A549 (cell line): Measurements from ENCODE around the gene ATXN10. TPM values are rescaled to one million over a fixed set of nuclear protein-coding genes. Genes with fewer than 3 reads are reported as not detected.

Experiments used
- ATAC-seq, 2 experiments: fragments of 200-7000 bp in 1 of 2; fragments of >200 bp in 1 of 2; cut with Nextera tagmentation in 1 of 2; cut with Tn5 transposase in 1 of 2; 3 replicates each; pipeline versions ENCODE4 v1.8.0 to v1.9.1; 2018 to 2020; ENCODE audit warnings: mild to moderate bottlenecking in 1 of 2, moderate library complexity in 1 of 2
- CTCF ChIA-PET: fragments of 300-600 bp; sonication (Branson Sonifier 250); formaldehyde crosslinking; extraction: SDS; loops from one replicate; lab custom pipeline; 2021; ENCODE audit warnings: antibody characterized with exemption, inconsistent platforms; lab: Yijun Ruan, JAX
- POLR2A ChIA-PET: fragments of 350-600 bp; formaldehyde crosslinking; extraction: SDS; loops from one replicate; lab custom pipeline; 2021; ENCODE audit warnings: antibody characterized with exemption, inconsistent platforms; lab: Yijun Ruan, JAX
- DNase-seq, 2 experiments: peaks; one replicate each; pipeline versions ENCODE4 v3.0.0 to v3.0.0-alpha.2; 2011 to 2016; ENCODE audit warnings: low read depth in 1 of 2, low spot score in 1 of 2
- FAIRE-seq: peaks from 2 replicates; lab custom pipeline; 2011; peaks lifted over from hg19 to GRCh38; lab: Jason Lieb, UNC
- H3K27ac ChIP-seq, 2 experiments: fragments of >200 bp; sonication (Bioruptor Twin); formaldehyde crosslinking; 3 replicates each; pipeline ENCODE4 v1.5.1; 2016 to 2017
- H3K4me1 ChIP-seq: fragments of >200 bp; sonication (Bioruptor Twin); formaldehyde crosslinking; 3 replicates; pipeline ENCODE4 v1.6.1; 2016
- H3K4me2 ChIP-seq: fragments of >200 bp; sonication (Bioruptor Twin); formaldehyde crosslinking; 3 replicates; pipeline ENCODE4 v1.6.1; 2016
- H3K4me3 ChIP-seq: fragments of >200 bp; sonication (Bioruptor Twin); formaldehyde crosslinking; 3 replicates; pipeline ENCODE4 v1.5.1; 2016
- H3K9me3 ChIP-seq: fragments of >200 bp; sonication (Bioruptor Twin); formaldehyde crosslinking; 3 replicates; pipeline ENCODE4 v1.6.1; 2016
- CBX2 ChIP-seq: fragments of 200-600 bp; sonication (generic); IDR thresholded peaks from 2 replicates; pipeline ENCODE4 v1.6.1; 2016; ENCODE audit warnings: low read depth, mild to moderate bottlenecking, borderline replicate concordance
- CEBPB ChIP-seq, 2 experiments: fragments of >200 bp in 1 of 2; sonication (Bioruptor Twin) in 1 of 2; formaldehyde crosslinking in 1 of 2; IDR thresholded peaks; 2 replicates each; pipeline ENCODE4 v1.6.1; 2012 to 2016
- CHD4 ChIP-seq: fragments of 200-600 bp; sonication (generic); IDR thresholded peaks from 2 replicates; pipeline ENCODE4 v1.6.1; 2016; ENCODE audit warnings: antibody characterized with exemption, mild to moderate bottlenecking, borderline replicate concordance
- ESRRA ChIP-seq: fragments of 150-350 bp; IDR thresholded peaks from 2 replicates; pipeline ENCODE4 v1.6.1; 2014; ENCODE audit warnings: mild to moderate bottlenecking, low read length, borderline replicate concordance
- FOSL2 ChIP-seq, 2 experiments: fragments of 450-650 bp in 1 of 2; fragments of >200 bp in 1 of 2; sonication (Bioruptor Twin) in 1 of 2; formaldehyde crosslinking; IDR thresholded peaks; 2 replicates each; pipeline versions ENCODE4 v1.5.0 to v1.6.1; 2016 to 2020; ENCODE audit warnings: mild to moderate bottlenecking in 1 of 2, moderate library complexity in 1 of 2
- FOXS1 ChIP-seq: fragments of 250-450 bp; sonication (Bioruptor Pico); IDR thresholded peaks from 2 replicates; pipeline ENCODE4 v1.5.0; 2020; ENCODE audit warnings: mild to moderate bottlenecking, moderate library complexity
- HOXA7 ChIP-seq: fragments of 250-450 bp; sonication (Bioruptor Pico); IDR thresholded peaks from 2 replicates; pipeline ENCODE4 v1.5.0; 2020; ENCODE audit warnings: mild to moderate bottlenecking, moderate library complexity
- HOXB13 ChIP-seq: fragments of 250-450 bp; sonication (Bioruptor Pico); IDR thresholded peaks from 2 replicates; pipeline ENCODE4 v1.5.0; 2020; ENCODE audit warnings: low read depth, mild to moderate bottlenecking, moderate library complexity
- JUNB ChIP-seq: fragments of >200 bp; sonication (Bioruptor Twin); formaldehyde crosslinking; IDR thresholded peaks from 2 replicates; pipeline ENCODE4 v1.6.1; 2016
- MYC ChIP-seq: IDR thresholded peaks from 2 replicates; pipeline ENCODE4 v1.6.1; 2012; ENCODE audit warnings: mild to moderate bottlenecking, inconsistent platforms, low read length, improper control_type of control experiment, borderline replicate concordance
- NFE2L2 ChIP-seq: fragments of 150-350 bp; conservative IDR thresholded peaks from 2 replicates; pipeline ENCODE4 v1.6.1; 2014; ENCODE audit warnings: low read length
- POLR2A ChIP-seq: IDR thresholded peaks from 2 replicates; pipeline ENCODE4 v1.6.1; 2012; ENCODE audit warnings: mild to moderate bottlenecking, low read length
- RAD21 ChIP-seq, 2 experiments: fragments of >200 bp in 1 of 2; sonication (Bioruptor Twin) in 1 of 2; formaldehyde crosslinking in 1 of 2; IDR thresholded peaks in 1 of 2; conservative IDR thresholded peaks in 1 of 2; 2 replicates in 1 of 2; 3 replicates in 1 of 2; pipeline ENCODE4 v1.6.1; 2012 to 2018; ENCODE audit warnings: inconsistent platforms in 1 of 2
- SMC3 ChIP-seq: fragments of >200 bp; sonication (Bioruptor Twin); formaldehyde crosslinking; IDR thresholded peaks from 3 replicates; pipeline ENCODE4 v1.6.1; 2018; ENCODE audit warnings: inconsistent platforms
- ZFP36 ChIP-seq: fragments of 450-650 bp; IDR thresholded peaks from 2 replicates; pipeline ENCODE4 v1.6.1; 2014; ENCODE audit warnings: borderline replicate concordance; ENCODE audit not compliant: partially characterized antibody
- whole genome bisulfite sequencing: methylation state at CpG from one replicate; pipeline ENCODE4 v1.1.6; 2017; ENCODE audit errors: missing lambda C conversion rate; 5-methylcytosine and 5-hydroxymethylcytosine counted together
- polyA plus RNA-seq, 4 experiments: library from polyadenylated mRNA; depleted of rRNA in 3 of 4; stranded (reverse); fragments of >200 nt; fragmentation: RNase III in 1 of 4; extraction: RNeasy Plus Mini Kit Qiagen cat#74134 plus additional on column Dnase treatment in 1 of 4; gene quantifications; 2 replicates in 3 of 4; 3 replicates in 1 of 4; pipeline ENCODE4 v1.2.3, GENCODE V29; 2011 to 2017
- TF ChIP-seq, protein P1 (sequence below): IDR thresholded peaks from 2 replicates; pipeline ENCODE4 v1.6.1; 2012
- TF ChIP-seq, protein P2 (sequence below): fragments of >200 bp; sonication (Bioruptor Twin); formaldehyde crosslinking; IDR thresholded peaks from 3 replicates; pipeline ENCODE4 v1.5.1; 2016
- TF ChIP-seq, protein P3 (sequence below): fragments of 250-450 bp; sonication (Bioruptor Pico); IDR thresholded peaks from 2 replicates; pipeline ENCODE4 v1.5.0; 2021; ENCODE audit warnings: mild to moderate bottlenecking, moderate library complexity, borderline replicate concordance
- TF ChIP-seq, protein P4 (sequence below): fragments of 200-600 bp; sonication (generic); IDR thresholded peaks from 2 replicates; pipeline ENCODE4 v1.6.1; 2016; ENCODE audit warnings: antibody characterized with exemption, mild to moderate bottlenecking, moderate library complexity
- TF ChIP-seq, protein P5 (sequence below): fragments of 450-650 bp; IDR thresholded peaks from 2 replicates; pipeline ENCODE4 v1.6.1; 2014; ENCODE audit warnings: antibody characterized with exemption
- TF ChIP-seq, protein P6 (sequence below): fragments of >200 bp; sonication (Bioruptor Twin); formaldehyde crosslinking; IDR thresholded peaks from 2 replicates; pipeline ENCODE4 v1.6.1; 2016
- TF ChIP-seq, protein P7 (sequence below): fragments of 250-450 bp; sonication (Bioruptor Pico); IDR thresholded peaks from 2 replicates; pipeline ENCODE4 v1.5.0; 2020; ENCODE audit warnings: low read depth, mild to moderate bottlenecking, moderate library complexity

ATXN10 gene
- polyA plus RNA-seq, 2 of the 4 experiments (the other 2 are of a cell fraction): 126 to 281 TPM

DNA sequence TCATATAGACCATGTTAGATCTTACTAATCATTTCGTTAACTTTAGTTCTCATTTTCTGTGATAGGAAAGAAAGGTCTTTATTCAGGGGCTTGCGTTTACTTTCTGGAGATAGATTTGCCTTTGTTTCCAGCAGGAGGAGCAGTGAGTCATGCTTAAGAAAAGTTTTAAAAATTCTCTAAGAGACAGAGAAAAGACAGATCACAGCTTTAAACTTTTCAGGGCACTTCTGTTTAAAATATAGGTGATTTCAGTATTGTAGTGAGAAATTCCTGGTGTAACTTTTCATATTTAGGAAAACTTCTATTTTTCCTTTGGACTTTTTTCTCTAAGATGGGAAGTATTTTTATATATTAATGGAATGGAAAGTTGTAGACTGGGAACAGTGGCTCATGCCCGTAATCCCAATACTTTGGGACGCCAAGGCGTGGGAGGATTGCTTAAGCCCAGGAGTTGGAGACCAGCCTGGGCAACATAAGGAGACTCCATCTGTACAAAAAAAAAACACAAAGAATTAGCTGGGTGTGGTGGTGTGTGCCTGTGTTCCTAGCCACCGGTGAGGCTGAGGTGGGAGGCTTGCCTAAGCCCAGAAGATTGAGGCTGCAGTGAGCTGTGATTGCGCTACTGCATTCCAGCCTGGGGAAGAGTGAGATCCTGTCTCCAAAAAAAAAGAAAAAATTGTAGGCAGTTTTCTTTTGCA, 60.3 kb downstream of the ATXN10 start:
- TF ChIP-seq RAD21 (conservative IDR thresholded peaks at IDR 0.05 in 1 of 2, IDR thresholded peaks at IDR 0.05 in 1 of 2) (peak; percentile 50 to 58), CEBPB (IDR thresholded peaks at IDR 0.05) (peak in 1 of 2 experiments; percentile 52; a peak in 2 of 4 replicates), CBX2 (no peak), JUNB (no peak), FOSL2 (IDR thresholded peaks at IDR 0.05) (no peak), FOSL2 (CRISPR knock-in tag; IDR thresholded peaks at IDR 0.05) (peak; percentile 62; the same call in 1 of the 2 replicates), SMC3 (peak; percentile 52; the same call in 2 of the 3 replicates)
- TF ChIP-seq, protein P1, sequence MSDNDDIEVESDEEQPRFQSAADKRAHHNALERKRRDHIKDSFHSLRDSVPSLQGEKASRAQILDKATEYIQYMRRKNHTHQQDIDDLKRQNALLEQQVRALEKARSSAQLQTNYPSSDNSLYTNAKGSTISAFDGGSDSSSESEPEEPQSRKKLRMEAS: 0 out of 2 replicates have a peak, but pooled peaks have one; percentile 13
- TF ChIP-seq, protein P2, sequence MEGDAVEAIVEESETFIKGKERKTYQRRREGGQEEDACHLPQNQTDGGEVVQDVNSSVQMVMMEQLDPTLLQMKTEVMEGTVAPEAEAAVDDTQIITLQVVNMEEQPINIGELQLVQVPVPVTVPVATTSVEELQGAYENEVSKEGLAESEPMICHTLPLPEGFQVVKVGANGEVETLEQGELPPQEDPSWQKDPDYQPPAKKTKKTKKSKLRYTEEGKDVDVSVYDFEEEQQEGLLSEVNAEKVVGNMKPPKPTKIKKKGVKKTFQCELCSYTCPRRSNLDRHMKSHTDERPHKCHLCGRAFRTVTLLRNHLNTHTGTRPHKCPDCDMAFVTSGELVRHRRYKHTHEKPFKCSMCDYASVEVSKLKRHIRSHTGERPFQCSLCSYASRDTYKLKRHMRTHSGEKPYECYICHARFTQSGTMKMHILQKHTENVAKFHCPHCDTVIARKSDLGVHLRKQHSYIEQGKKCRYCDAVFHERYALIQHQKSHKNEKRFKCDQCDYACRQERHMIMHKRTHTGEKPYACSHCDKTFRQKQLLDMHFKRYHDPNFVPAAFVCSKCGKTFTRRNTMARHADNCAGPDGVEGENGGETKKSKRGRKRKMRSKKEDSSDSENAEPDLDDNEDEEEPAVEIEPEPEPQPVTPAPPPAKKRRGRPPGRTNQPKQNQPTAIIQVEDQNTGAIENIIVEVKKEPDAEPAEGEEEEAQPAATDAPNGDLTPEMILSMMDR: peak; percentile 58
- ATAC-seq (peak; percentile 62 to 74; a peak in 4 of 6 replicates), FAIRE-seq (no peak), DNase-seq (peak; percentile 28 to 53)
- H3K9me3 ChIP-seq: no peaks in the 10 kb centered on the region
- peaks cover 66% of the 10 kb centered on the region for H3K4me1 ChIP-seq
- CTCF ChIA-PET: interaction anchor here (0.7 to 2.1 kb wide), 20 partner anchors 9 to 402 kb away, joined by 3 to 9 read pairs (median 4); no protein-coding TSS in a partner anchor
- POLR2A ChIA-PET: interaction anchor here (1.2 to 1.4 kb wide), 2 partner anchors 22 to 43 kb away, joined by 5 to 6 read pairs; no protein-coding TSS in a partner anchor
- peak overlapping the region; percentile 70 for H3K4me2 ChIP-seq
- no peak overlapping the region for H3K4me3 ChIP-seq
- peak overlapping the region; percentile 75 to 84 for H3K27ac ChIP-seq
- WGBS: 16% methylated on average over 7 of the region's 7 CpGs

DNA sequence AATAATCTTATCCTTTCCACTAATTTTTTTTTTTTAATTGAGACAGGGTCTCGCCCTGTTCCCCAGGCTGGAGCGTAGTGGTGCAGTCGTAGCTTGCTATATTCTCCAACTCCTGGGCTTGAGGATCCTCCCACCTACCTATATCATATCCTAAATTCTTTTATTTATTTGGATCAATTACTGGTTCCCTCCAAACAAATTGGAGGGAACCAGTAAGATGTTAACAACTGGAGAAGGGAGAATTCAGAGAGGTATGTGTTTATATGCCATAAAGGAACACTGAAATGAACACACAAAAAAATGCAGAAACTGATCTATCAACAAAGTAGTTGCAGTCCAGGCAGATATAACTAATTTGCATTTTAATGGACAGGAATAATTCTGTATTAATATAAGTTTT, 63.6 kb downstream of the ATXN10 start:
- TF ChIP-seq FOXS1 (CRISPR knock-in tag) (no peak), NFE2L2 (no peak), CHD4 (no peak), ESRRA (no peak), JUNB (no peak), MYC (no peak), HOXB13 (CRISPR knock-in tag) (no peak), POLR2A (no peak), ZFP36 (no peak), HOXA7 (CRISPR knock-in tag) (no peak), RAD21 (conservative IDR thresholded peaks at IDR 0.05 in 1 of 2, IDR thresholded peaks at IDR 0.05 in 1 of 2) (no peak)
- TF ChIP-seq, protein P3, sequence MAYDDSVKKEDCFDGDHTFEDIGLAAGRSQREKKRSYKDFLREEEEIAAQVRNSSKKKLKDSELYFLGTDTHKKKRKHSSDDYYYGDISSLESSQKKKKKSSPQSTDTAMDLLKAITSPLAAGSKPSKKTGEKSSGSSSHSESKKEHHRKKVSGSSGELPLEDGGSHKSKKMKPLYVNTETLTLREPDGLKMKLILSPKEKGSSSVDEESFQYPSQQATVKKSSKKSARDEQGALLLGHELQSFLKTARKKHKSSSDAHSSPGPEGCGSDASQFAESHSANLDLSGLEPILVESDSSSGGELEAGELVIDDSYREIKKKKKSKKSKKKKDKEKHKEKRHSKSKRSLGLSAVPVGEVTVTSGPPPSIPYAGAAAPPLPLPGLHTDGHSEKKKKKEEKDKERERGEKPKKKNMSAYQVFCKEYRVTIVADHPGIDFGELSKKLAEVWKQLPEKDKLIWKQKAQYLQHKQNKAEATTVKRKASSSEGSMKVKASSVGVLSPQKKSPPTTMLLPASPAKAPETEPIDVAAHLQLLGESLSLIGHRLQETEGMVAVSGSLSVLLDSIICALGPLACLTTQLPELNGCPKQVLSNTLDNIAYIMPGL (CRISPR knock-in tag): no peak
- TF ChIP-seq, protein P4, sequence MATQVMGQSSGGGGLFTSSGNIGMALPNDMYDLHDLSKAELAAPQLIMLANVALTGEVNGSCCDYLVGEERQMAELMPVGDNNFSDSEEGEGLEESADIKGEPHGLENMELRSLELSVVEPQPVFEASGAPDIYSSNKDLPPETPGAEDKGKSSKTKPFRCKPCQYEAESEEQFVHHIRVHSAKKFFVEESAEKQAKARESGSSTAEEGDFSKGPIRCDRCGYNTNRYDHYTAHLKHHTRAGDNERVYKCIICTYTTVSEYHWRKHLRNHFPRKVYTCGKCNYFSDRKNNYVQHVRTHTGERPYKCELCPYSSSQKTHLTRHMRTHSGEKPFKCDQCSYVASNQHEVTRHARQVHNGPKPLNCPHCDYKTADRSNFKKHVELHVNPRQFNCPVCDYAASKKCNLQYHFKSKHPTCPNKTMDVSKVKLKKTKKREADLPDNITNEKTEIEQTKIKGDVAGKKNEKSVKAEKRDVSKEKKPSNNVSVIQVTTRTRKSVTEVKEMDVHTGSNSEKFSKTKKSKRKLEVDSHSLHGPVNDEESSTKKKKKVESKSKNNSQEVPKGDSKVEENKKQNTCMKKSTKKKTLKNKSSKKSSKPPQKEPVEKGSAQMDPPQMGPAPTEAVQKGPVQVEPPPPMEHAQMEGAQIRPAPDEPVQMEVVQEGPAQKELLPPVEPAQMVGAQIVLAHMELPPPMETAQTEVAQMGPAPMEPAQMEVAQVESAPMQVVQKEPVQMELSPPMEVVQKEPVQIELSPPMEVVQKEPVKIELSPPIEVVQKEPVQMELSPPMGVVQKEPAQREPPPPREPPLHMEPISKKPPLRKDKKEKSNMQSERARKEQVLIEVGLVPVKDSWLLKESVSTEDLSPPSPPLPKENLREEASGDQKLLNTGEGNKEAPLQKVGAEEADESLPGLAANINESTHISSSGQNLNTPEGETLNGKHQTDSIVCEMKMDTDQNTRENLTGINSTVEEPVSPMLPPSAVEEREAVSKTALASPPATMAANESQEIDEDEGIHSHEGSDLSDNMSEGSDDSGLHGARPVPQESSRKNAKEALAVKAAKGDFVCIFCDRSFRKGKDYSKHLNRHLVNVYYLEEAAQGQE: no peak
- TF ChIP-seq, protein P5, sequence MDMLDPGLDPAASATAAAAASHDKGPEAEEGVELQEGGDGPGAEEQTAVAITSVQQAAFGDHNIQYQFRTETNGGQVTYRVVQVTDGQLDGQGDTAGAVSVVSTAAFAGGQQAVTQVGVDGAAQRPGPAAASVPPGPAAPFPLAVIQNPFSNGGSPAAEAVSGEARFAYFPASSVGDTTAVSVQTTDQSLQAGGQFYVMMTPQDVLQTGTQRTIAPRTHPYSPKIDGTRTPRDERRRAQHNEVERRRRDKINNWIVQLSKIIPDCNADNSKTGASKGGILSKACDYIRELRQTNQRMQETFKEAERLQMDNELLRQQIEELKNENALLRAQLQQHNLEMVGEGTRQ: no peak
- TF ChIP-seq, protein P6, sequence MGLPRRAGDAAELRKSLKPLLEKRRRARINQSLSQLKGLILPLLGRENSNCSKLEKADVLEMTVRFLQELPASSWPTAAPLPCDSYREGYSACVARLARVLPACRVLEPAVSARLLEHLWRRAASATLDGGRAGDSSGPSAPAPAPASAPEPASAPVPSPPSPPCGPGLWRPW: no peak
- TF ChIP-seq, protein P7, sequence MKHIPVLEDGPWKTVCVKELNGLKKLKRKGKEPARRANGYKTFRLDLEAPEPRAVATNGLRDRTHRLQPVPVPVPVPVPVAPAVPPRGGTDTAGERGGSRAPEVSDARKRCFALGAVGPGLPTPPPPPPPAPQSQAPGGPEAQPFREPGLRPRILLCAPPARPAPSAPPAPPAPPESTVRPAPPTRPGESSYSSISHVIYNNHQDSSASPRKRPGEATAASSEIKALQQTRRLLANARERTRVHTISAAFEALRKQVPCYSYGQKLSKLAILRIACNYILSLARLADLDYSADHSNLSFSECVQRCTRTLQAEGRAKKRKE (CRISPR knock-in tag): no peak
- ChIA-PET POLR2A (interaction anchor here (0.6 to 0.7 kb wide), 2 partner anchors 13 to 17 kb away, joined by 4 to 8 read pairs; no protein-coding TSS in a partner anchor), CTCF (interaction anchor here (0.6 kb wide), 2 partner anchors 157 to 809 kb away, joined by 3 read pairs; no protein-coding TSS in a partner anchor)
- DNase-seq: no peak
- H3K4me1 ChIP-seq: peaks cover 59% of the 10 kb centered on the region
- no peak for FAIRE-seq
- no peak overlapping the region for H3K27ac ChIP-seq
- H3K4me3 ChIP-seq: no peak overlapping the region
- H3K9me3 ChIP-seq: peaks cover 5% of the 10 kb centered on the region; the same call in 1 of the 3 replicates
- H3K4me2 ChIP-seq: no peak overlapping the region
- WGBS: 88% methylated on average over 3 of the region's 3 CpGs
- ATAC-seq: no peak
